ENCODE measurements around the gene GRAMD1B. TPM values are rescaled to one million over a fixed set of nuclear protein-coding genes. Genes with fewer than 3 reads are reported as not detected.
"Not testable (repeated sequence)": the region's sequence is repeated elsewhere in the genome, so short reads cannot be mapped to it uniquely, and the experiment has no call there.

Gene GRAMD1B
- total and polyA plus RNA-seq, 2 experiments from 2014 or later = 15.5 to 81.5 TPM

GRCh38 chr11:123567466-123567865 is 137.4 kb downstream of the GRAMD1B start:
- peaks cover 19% of the 10 kb centered on the region for H3K4me1 ChIP-seq (ENCODE audit: low read depth)
- no peak for TF ChIP-seq CTCF (IDR thresholded peaks at IDR 0.05; ENCODE audit: low read depth, low read length)
- H3K36me3 ChIP-seq = no peaks in the 10 kb centered on the region
- no peaks in the 10 kb centered on the region for H3K9me3 ChIP-seq (ENCODE audit: low read depth)
- H3K4me3 ChIP-seq = no peak overlapping the region
- H3K27me3 ChIP-seq = no peaks in the 10 kb centered on the region
- no peak for DNase-seq (ENCODE audit: low read depth in 1 of 2, low spot score in 1 of 2)
- H3K27ac ChIP-seq = no peak overlapping the region

GRCh38 chr11:123568367-123568870 is 138.3 kb downstream of the GRAMD1B start:
- Histone ChIP-seq H3K4me1 (ENCODE audit: low read depth) (peaks cover 11% of the 10 kb centered on the region), H3K36me3 (no peaks in the 10 kb centered on the region), H3K9me3 (ENCODE audit: low read depth) (no peaks in the 10 kb centered on the region), H3K4me3 (no peak overlapping the region), H3K27me3 (no peaks in the 10 kb centered on the region), H3K27ac (no peak overlapping the region)
- no peak for DNase-seq (ENCODE audit: low read depth in 1 of 2, low spot score in 1 of 2)
- no peak for TF ChIP-seq CTCF (IDR thresholded peaks at IDR 0.05; ENCODE audit: low read depth, low read length)

GRCh38 chr11:123569393-123569792 is 139.3 kb downstream of the GRAMD1B start:
- no peak overlapping the region for H3K27ac ChIP-seq
- H3K36me3 ChIP-seq = no peaks in the 10 kb centered on the region
- no peaks in the 10 kb centered on the region for H3K9me3 ChIP-seq (ENCODE audit: low read depth)
- peaks cover 11% of the 10 kb centered on the region for H3K4me1 ChIP-seq (ENCODE audit: low read depth)
- no peak overlapping the region for H3K4me3 ChIP-seq
- DNase-seq (ENCODE audit: low read depth in 1 of 2, low spot score in 1 of 2) = no peak
- TF ChIP-seq CTCF (IDR thresholded peaks at IDR 0.05; ENCODE audit: low read depth, low read length) = no peak
- no peaks in the 10 kb centered on the region for H3K27me3 ChIP-seq

- no peaks in the 10 kb centered on the region for H3K36me3 ChIP-seq
- TF ChIP-seq CTCF (IDR thresholded peaks at IDR 0.05; ENCODE audit: low read depth, low read length) = no peak
- peaks cover 11% of the 10 kb centered on the region for H3K4me1 ChIP-seq (ENCODE audit: low read depth)
- no peaks in the 10 kb centered on the region for H3K27me3 ChIP-seq
- H3K27ac ChIP-seq = no peak overlapping the region
- H3K4me3 ChIP-seq = no peak overlapping the region
- no peak for DNase-seq (ENCODE audit: low read depth in 1 of 2, low spot score in 1 of 2)
- H3K9me3 ChIP-seq (ENCODE audit: low read depth) = no peaks in the 10 kb centered on the region
Measured at GRCh38 chr11:123570939-123571580, 141.0 kb downstream of the GRAMD1B start.

- not testable (repeated sequence) for H3K27me3 ChIP-seq; H3K4me3 ChIP-seq; H3K4me1 ChIP-seq (ENCODE audit: low read depth); H3K27ac ChIP-seq; DNase-seq (ENCODE audit: low read depth in 1 of 2, low spot score in 1 of 2); H3K36me3 ChIP-seq; H3K9me3 ChIP-seq (ENCODE audit: low read depth)
Measured at GRCh38 chr11:123572791-123573190, 142.7 kb downstream of the GRAMD1B start.

- no peak overlapping the region for H3K4me3 ChIP-seq
- no peaks in the 10 kb centered on the region for H3K36me3 ChIP-seq
- H3K27ac ChIP-seq = no peak overlapping the region
- TF ChIP-seq CTCF (IDR thresholded peaks at IDR 0.05; ENCODE audit: low read depth, low read length) = no peak
- no peaks in the 10 kb centered on the region for H3K27me3 ChIP-seq
- H3K4me1 ChIP-seq (ENCODE audit: low read depth) = no peaks in the 10 kb centered on the region
- H3K9me3 ChIP-seq (ENCODE audit: low read depth) = no peaks in the 10 kb centered on the region
- DNase-seq (ENCODE audit: low read depth in 1 of 2, low spot score in 1 of 2) = no peak
Measured at GRCh38 chr11:123573286-123573685, 143.2 kb downstream of the GRAMD1B start.

All from cardiac muscle cell (in vitro differentiated cells and primary cell).